ACC112 (cell line): Measurements from ENCODE around the gene AFAP1.
"Not testable (repeated sequence)": the region's sequence is repeated elsewhere in the genome, so short reads cannot be mapped to it uniquely, and the experiment has no call there.

ENCODE experiments used
- H2AFZ ChIP-seq: fragments of 200-600 bp; sonication (generic); one replicate; pipeline ENCODE4 v1.6.0; 2017; ENCODE audit warnings: antibody characterized with exemption, low read length; ENCODE audit not compliant: unreplicated experiment
- H3K27ac ChIP-seq: fragments of 200-600 bp; sonication (generic); 2 replicates; pipeline ENCODE4 v1.5.1; 2014; ENCODE audit warnings: low read depth, mild to moderate bottlenecking, antibody characterized with exemption, low read length, moderate library complexity
- H3K27me3 ChIP-seq: fragments of 200-600 bp; sonication (generic); 2 replicates; pipeline ENCODE4 v1.6.1; 2014; ENCODE audit warnings: mild to moderate bottlenecking, antibody characterized with exemption, low read length, moderate library complexity, mixed read lengths; ENCODE audit not compliant: insufficient read depth
- H3K36me3 ChIP-seq: fragments of 200-600 bp; sonication (generic); 2 replicates; pipeline ENCODE4 v1.6.1; 2016; ENCODE audit warnings: mild to moderate bottlenecking, antibody characterized with exemption, low read length, moderate library complexity, mixed read lengths; ENCODE audit not compliant: insufficient read depth
- H3K4me1 ChIP-seq: fragments of 200-600 bp; sonication (generic); one replicate; pipeline ENCODE4 v1.6.1; 2016; ENCODE audit warnings: low read length, mixed read lengths; ENCODE audit not compliant: insufficient read depth, unreplicated experiment, control insufficient read depth
- H3K4me3 ChIP-seq: fragments of 200-600 bp; sonication (generic); 2 replicates; pipeline ENCODE4 v1.5.1; 2014; ENCODE audit warnings: mild to moderate bottlenecking, low read depth, low read length
- H3K79me2 ChIP-seq: fragments of 200-600 bp; sonication (generic); one replicate; pipeline ENCODE4 v1.6.0; 2016; ENCODE audit warnings: low read length; ENCODE audit not compliant: control insufficient read depth, unreplicated experiment, insufficient read depth

Gene AFAP1

DNA sequence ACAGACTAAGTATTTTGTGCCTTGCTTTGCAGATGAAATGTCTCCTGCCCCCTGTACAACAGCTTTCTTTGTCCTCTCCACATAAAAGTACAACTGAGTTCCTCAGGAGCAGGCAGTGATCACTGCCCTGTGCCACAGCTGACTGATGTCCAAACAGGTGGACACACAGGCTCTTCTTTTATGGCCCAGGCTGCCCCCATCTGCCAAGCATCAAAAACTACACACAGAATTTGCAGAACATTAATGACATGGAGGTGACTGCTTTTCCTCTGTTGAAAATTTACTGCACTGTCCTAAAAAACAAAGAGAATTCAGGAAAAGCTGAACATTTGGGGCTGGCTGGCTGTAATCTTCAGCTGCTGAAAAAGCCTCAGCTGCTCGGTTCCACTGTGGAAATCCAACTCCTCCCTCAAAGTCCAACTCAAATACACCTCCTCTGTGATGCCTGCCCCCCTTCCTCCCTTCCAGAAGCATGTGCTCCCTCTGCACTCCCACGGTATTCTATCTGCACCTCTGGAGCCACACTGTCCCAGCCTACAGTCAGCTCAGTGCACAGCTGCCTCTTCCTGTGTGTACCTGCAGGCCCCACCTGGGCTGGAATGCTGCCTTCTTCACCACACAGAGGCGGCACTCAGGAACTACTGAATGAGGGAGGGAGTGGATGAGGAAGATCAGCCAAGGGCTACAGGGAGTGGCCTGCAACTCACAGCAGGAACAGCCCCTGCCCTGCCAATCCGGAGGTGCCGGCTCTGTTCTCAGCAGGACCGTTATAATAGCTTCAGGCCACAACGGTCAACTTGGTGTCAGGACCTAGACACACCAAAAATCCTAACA, 10.3 kb downstream of the AFAP1 start:
- Histone ChIP-seq H3K4me3 (no peak overlapping the region), H3K36me3 (peaks cover 7% of the 10 kb centered on the region), H3K27ac (no peak overlapping the region), H3K4me1 (peaks cover 31% of the 10 kb centered on the region), H2AFZ (no peak overlapping the region), H3K27me3 (no peaks in the 10 kb centered on the region), H3K79me2 (peaks cover 98% of the 10 kb centered on the region)

DNA sequence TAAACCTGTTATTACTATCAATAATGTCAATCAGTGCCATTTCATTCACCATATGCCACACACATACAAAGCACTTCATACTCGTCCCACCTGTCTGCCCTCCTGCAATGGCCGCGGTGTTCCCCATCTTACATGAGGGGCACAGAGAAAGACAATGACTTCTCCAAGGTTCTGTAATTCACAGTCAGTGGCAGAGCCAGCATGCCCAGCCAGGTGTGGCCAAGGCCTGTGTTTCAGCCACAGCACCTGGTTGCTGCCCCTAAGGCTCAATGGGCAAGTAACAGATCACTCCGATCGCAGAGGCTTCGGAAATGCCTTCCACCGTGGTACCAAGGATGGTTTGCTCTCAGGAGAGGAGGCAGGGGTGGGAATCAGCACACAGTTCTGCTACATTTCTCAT, 10.9 kb downstream of the AFAP1 start:
- Histone ChIP-seq H3K27ac (no peak overlapping the region), H3K4me1 (peaks cover 31% of the 10 kb centered on the region), H3K79me2 (peaks cover 98% of the 10 kb centered on the region), H3K4me3 (no peak overlapping the region), H3K36me3 (peaks cover 5% of the 10 kb centered on the region), H3K27me3 (no peaks in the 10 kb centered on the region), H2AFZ (no peak overlapping the region)

- H3K27me3 ChIP-seq, result no peaks in the 10 kb centered on the region
- peaks cover 29% of the 10 kb centered on the region for H3K4me1 ChIP-seq
- H2AFZ ChIP-seq, result no peak overlapping the region
- peaks cover 99% of the 10 kb centered on the region for H3K79me2 ChIP-seq
- H3K27ac ChIP-seq, result no peak overlapping the region
- H3K4me3 ChIP-seq, result no peak overlapping the region
- H3K36me3 ChIP-seq, result peaks cover 2% of the 10 kb centered on the region; the same call in 1 of the 2 replicates
Measured at GRCh38 chr4:7926822-7927221, 12.8 kb downstream of the AFAP1 start.

DNA sequence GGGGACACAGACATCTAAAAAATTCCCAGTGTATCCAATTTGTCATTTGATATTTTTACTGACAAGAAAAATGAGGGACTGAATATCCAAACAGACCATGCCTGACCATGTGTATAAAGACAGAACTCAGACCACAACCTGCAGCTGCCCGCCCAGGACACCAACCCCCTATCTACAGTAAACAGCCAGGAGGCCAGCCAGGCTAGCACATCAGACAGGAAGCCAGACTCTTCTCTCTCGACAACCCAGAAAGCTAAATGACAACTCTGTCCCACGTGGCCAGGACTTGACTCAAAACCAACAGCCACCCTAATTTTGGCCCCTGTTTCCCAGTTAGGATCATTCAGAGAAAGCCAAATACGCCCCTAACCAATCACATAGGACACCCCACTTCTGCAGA, 15.1 kb downstream of the AFAP1 start:
- Histone ChIP-seq H3K36me3 (peaks cover 7% of the 10 kb centered on the region), H3K27me3 (no peaks in the 10 kb centered on the region), H3K27ac (no peak overlapping the region), H3K4me1 (peaks cover 21% of the 10 kb centered on the region), H3K79me2 (peaks cover 97% of the 10 kb centered on the region), H2AFZ (no peak overlapping the region), H3K4me3 (no peak overlapping the region)

GRCh38 chr4:7924163-7924562, 15.5 kb downstream of the AFAP1 start:
- H3K4me1 ChIP-seq, result peaks cover 17% of the 10 kb centered on the region
- H2AFZ ChIP-seq, result no peak overlapping the region
- peaks cover 7% of the 10 kb centered on the region for H3K36me3 ChIP-seq
- no peaks in the 10 kb centered on the region for H3K27me3 ChIP-seq
- H3K4me3 ChIP-seq, result no peak overlapping the region; the same call in 1 of the 2 replicates
- H3K79me2 ChIP-seq, result peaks cover 96% of the 10 kb centered on the region
- H3K27ac ChIP-seq, result no peak overlapping the region

DNA sequence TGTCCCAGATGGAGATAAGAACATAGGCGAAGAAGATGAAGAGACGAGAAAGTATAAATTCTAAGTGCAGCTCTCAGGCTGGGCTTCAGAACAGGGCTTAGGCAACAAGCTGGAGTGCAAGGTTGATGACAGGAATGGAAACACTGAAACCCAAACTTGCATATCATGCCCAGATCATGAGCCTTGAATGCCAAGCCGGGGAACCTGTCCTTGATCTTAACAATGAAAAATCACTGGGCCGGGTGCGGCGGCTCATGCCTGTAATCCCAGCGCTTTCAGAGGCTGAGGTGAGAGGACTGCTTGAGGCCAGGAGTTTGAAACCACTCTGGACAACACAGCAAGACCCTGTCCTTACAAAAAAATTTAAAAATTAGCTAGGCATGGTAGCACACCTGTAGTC, 17.2 kb downstream of the AFAP1 start:
- Histone ChIP-seq H2AFZ (no peak overlapping the region), H3K4me1 (peaks cover 20% of the 10 kb centered on the region), H3K27me3 (no peaks in the 10 kb centered on the region), H3K79me2 (peaks cover 97% of the 10 kb centered on the region), H3K36me3 (peaks cover 10% of the 10 kb centered on the region), H3K27ac (no peak overlapping the region), H3K4me3 (no peak overlapping the region)

GRCh38 chr4:7918981-7919380, 20.7 kb downstream of the AFAP1 start:
- no peaks in the 10 kb centered on the region for H3K27me3 ChIP-seq
- no peak overlapping the region for H3K27ac ChIP-seq
- peaks cover 8% of the 10 kb centered on the region for H3K36me3 ChIP-seq
- no peak overlapping the region for H3K4me3 ChIP-seq
- H2AFZ ChIP-seq, result no peak overlapping the region
- H3K4me1 ChIP-seq, result peaks cover 7% of the 10 kb centered on the region
- peaks cover 96% of the 10 kb centered on the region for H3K79me2 ChIP-seq

- not testable (repeated sequence) for H3K4me1 ChIP-seq, H3K36me3 ChIP-seq, H3K27me3 ChIP-seq, H2AFZ ChIP-seq, H3K4me3 ChIP-seq, H3K27ac ChIP-seq
- H3K79me2 ChIP-seq, result peaks cover 94% of the 10 kb centered on the region
Measured at GRCh38 chr4:7918187-7918586, 21.5 kb downstream of the AFAP1 start.

- H3K27ac ChIP-seq, result no peak overlapping the region
- H3K4me1 ChIP-seq, result peaks cover 10% of the 10 kb centered on the region
- H2AFZ ChIP-seq, result no peak overlapping the region
- no peak overlapping the region for H3K4me3 ChIP-seq
- H3K79me2 ChIP-seq, result peaks cover 94% of the 10 kb centered on the region
- H3K36me3 ChIP-seq, result peaks cover 8% of the 10 kb centered on the region
- no peaks in the 10 kb centered on the region for H3K27me3 ChIP-seq
Measured at GRCh38 chr4:7917669-7918068, 22.0 kb downstream of the AFAP1 start.

- no peak overlapping the region for H3K4me3 ChIP-seq
- H3K4me1 ChIP-seq, result peaks cover 26% of the 10 kb centered on the region
- H3K36me3 ChIP-seq, result peaks cover 8% of the 10 kb centered on the region
- no peaks in the 10 kb centered on the region for H3K27me3 ChIP-seq
- peaks cover 93% of the 10 kb centered on the region for H3K79me2 ChIP-seq
- no peak overlapping the region for H2AFZ ChIP-seq
- H3K27ac ChIP-seq, result no peak overlapping the region
Measured at GRCh38 chr4:7915875-7916242, 23.8 kb downstream of the AFAP1 start.

- peaks cover 94% of the 10 kb centered on the region for H3K79me2 ChIP-seq
Measured at GRCh38 chr4:7912826-7913225, 26.8 kb downstream of the AFAP1 start.

More at GRCh38 chr4:7912826-7913225, 26.8 kb downstream of the AFAP1 start:
- no peak overlapping the region for H2AFZ ChIP-seq
- H3K4me3 ChIP-seq, result no peak overlapping the region
- peaks cover 47% of the 10 kb centered on the region for H3K4me1 ChIP-seq
- H3K36me3 ChIP-seq, result 0 out of 2 replicates have a peak, but pooled peaks cover 2% of the 10 kb centered on the region
- no peaks in the 10 kb centered on the region for H3K27me3 ChIP-seq
- peak overlapping the region; percentile 95 for H3K27ac ChIP-seq
